HG03439 (cell line): ENCODE data around the gene DRC1.

Experiments used
- ATAC-seq: cut with Tn5 transposase; IDR thresholded peaks from one replicate; pipeline ENCODE4 v1.9.1; 2021; ENCODE audit warnings: mild to moderate bottlenecking, moderate library complexity; ENCODE audit not compliant: unreplicated experiment

The DRC1 gene

GRCh38 chr2:26475832-26476501 lies 74.2 kb downstream of the DRC1 start:
- ATAC-seq = no peak

GRCh38 chr2:26477126-26477910 lies 75.6 kb downstream of the DRC1 start:
- ATAC-seq = no peak

GRCh38 chr2:26477911-26478253 lies 76.2 kb downstream of the DRC1 start, which contains the start of gene OTOF:
OTOF (minus strand) TSS chr2:26478124.
- no peak for ATAC-seq

- no peak for ATAC-seq
Measured at GRCh38 chr2:26478366-26478765, 76.6 kb downstream of the DRC1 start.

DNA sequence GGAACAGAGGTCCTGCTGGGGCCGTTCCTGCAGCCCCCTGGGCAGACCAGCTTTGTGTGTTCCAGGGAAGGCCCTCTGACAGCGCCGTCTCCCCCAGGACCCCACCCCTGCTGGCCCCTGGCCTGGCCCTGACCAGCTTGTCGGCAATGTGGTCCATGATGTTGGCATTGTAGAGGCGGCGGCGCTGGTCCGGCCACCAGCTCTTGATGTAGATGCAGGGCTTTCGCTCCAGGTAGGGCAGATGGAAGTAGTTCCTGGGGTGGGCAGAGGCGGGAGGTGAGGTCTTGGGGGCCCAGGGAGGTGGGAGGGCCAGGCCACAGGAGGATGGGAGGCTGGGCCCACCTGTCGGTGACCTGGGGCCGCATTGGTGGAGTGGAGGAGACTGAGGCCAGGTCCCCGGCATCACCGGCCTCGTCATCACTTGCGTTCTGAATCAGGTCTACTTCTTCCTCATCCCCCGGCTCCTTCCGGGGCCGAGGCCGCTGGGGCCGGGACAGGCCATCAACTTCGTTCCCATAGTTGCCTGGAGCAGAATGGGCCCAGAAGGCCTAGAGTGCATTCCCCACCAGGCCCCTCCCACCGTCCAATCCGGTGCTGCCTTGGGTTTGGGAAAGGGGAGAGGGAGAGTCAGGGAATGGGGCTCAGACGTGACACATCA lies 77.5 kb downstream of the DRC1 start:
- ATAC-seq = no peak

- no peak for ATAC-seq
Measured at GRCh38 chr2:26479789-26480565, 78.3 kb downstream of the DRC1 start.

- no peak for ATAC-seq
Measured at GRCh38 chr2:26480566-26481423, 79.1 kb downstream of the DRC1 start.

DNA sequence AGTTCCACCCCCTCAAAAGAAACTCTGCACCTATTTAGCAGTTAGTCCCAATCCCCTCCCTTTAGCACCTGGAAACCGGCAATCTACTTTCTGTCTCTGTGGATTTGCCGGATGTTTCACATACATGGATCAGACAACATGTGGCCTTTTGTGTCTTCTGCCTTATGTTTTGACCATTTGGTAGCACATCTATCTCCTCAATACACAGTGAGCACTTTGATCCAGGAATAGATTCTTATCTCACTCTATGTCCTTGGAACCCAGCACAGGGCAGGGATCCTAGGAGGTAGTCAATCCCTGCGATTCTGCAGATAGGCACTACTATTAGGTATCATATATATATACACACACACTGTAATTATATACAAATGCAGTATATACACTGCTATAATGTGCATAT lies 80.0 kb downstream of the DRC1 start:
- ATAC-seq = no peak

DNA sequence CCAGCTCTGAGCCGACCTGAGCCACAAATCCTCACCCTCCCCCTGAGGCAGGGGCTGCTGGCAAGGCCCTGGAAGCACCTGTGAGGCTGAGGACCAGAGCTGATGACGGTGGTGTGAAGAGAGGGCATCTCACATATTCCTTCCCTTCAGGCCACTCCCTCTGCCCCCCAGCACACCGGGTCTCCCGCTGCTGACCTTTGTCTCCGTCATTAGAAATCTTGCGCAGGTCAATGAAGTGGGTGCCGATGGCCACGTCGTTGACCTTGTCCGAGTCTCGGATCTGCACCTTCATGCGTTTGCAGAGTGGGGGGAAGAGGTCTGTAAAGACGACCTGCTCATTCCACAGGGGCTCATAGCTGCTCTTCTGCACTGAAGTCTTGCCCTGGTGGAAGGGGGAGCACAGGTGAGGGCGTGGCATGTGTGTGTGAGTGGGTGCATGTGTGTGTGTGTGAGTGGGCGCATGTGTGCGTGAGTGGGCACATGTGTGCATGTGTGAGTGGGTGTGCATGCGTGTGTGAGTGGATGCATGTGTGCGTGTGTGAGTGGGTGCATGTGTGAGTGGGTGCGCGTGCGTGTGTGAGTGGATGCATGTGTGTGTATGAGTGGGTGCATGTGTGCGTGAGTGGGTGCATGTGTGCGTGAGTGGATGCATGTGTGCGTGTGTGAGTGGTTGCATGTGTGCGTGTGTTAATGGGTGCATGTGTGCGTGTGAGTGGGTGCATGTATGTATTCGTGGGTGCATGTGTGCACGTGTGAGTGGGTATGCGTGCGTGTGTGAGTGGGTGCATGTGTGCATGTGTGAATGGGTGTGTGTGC lies 80.7 kb downstream of the DRC1 start:
- ATAC-seq = no peak

DNA sequence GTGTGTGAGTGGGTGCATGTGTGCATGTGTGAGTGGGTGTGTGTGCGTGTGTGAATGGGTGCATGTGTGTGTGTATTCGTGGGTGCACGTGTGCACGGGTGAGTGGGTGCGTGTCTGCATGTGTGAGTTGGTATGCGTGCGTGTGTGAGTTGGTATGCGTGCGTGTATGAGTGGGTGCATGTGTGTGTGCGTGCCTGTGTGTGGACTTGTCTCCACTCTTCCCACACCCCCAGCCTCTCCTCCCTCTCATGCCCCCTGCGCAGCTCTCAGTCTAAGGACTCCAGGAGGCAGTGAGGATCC lies 81.3 kb downstream of the DRC1 start:
- no peak for ATAC-seq

- no peak for ATAC-seq
Measured at GRCh38 chr2:26483516-26483915, 81.8 kb downstream of the DRC1 start.

- ATAC-seq = no peak
Measured at GRCh38 chr2:26483957-26484565, 82.3 kb downstream of the DRC1 start.

DNA sequence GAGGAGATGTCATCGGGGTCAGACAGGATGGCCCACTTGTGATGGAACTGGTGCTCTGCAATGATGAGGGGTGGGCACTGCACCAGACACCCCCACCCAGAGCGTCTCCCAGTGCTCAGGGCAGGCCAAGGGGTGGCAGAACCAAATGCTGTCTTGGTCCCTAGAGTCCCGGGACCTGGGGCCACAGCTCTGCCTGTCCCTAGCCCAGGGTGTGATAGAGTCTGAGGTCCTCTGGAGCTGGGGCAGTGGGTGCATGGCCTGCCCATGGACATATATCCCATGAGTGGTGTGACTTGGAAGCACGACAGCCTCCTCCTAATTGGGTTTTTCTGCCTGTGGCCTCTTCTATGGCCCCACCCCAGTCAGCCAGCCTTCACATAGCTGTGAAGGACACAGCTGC lies 82.9 kb downstream of the DRC1 start:
- no peak for ATAC-seq

DNA sequence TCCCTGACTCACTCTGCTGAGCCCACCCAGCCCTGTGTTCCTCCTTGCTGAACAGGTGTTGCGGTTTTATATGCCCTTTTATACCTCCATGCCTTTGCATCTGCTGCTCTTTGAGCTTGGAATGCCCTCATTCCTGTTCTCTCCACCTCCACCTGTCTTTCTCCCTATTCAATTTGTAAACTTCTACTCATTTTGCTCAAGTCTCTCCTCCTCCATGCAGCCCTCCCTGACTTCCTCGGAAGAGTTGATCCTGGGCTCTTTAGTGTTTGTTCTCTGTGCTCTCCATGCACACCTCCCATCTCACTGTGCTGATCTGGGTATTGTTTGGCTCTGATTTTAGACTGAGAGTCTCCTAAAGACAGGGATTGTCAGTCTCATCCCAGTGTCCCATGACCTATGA lies 83.4 kb downstream of the DRC1 start:
- no peak for ATAC-seq

DNA sequence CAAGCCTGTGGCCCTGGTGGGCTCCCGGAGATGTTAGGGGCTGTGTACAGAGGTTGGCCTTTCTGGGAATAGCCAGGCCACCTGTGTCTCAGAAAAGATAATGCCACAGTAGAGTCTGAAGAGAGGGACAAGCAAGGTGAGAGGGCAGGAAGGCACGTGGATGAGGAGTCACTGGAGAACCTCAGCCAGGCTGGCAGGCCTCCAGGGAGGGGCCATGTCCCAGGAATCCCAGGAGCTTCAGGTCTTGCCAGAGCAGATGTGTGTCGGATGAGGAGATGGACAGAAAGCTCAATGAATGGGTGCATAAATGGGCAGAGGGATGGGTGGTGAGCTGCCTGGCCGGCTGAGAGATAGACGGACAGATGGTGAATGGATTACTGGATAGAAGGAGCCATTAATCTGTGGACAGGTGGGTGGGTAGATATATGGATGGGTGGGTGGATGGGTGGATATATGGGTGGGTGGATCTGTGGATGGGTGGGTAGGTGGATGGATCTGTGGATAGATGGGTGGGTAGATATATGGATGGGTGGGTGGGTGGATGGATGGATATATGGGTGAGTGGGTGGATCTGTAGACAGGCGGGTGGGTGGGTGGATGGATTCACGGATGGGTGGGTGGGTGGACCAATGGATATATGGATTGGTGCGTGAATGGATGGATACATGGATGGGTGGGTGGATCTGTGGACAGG lies 84.2 kb downstream of the DRC1 start:
- no peak for ATAC-seq

- no peak for ATAC-seq
Measured at GRCh38 chr2:26486789-26487188, 85.1 kb downstream of the DRC1 start.

GRCh38 chr2:26487192-26487591 lies 85.5 kb downstream of the DRC1 start:
- no peak for ATAC-seq

DNA sequence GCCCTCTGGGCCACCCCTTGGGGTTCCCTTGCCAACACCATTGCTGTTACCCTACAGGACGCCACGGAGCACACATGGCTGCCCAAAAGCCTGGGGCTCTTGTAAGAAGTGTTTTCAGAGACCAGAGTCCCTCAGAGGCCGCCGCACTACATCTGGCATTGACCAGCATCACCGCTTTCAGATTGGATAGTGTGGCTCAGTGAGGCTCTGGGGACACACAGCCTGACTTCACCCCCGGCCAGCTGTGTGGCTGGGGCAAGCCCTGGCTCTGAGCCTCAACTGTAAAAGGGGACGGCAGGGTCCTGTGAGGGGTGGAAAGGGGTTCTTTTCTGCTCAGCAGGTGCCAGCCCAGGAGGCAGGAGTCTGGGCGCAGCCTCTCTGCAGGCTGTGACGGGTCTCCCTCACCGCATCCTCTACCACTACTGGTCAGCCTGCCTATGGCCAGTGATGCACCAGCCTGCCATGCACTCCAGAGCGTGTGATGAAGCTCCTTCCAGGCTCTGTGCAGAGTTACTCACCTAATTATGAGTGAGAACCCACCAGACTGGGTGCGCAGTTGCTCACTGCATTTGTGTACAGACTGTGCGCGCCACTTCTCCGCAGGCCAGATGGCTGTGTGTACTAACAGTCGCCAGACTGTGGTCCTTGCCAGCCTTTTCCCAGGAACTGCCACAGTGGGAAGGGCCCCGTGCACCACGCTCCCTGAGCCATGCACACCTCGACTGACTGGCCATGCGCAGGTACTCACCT lies 86.9 kb downstream of the DRC1 start:
- ATAC-seq = no peak
